ENCODE results near the gene SHQ1.

Gene SHQ1

GRCh38 chr3:72760225-72760624 is 88.0 kb downstream of the SHQ1 start:
- Histone ChIP-seq H3K4me3 (ENCODE audit: low read depth, low read length, poor library complexity, severe bottlenecking) (no peak overlapping the region), H4K20me1 (ENCODE audit: insufficient read depth, low read length) (no peaks in the 10 kb centered on the region), H3K4me1 (ENCODE audit: insufficient read depth, low read length, severe bottlenecking) (peaks cover 14% of the 10 kb centered on the region), H3K9ac (ENCODE audit: low read length) (no peak overlapping the region), H3K27ac (ENCODE audit: low read depth, low read length, poor library complexity, severe bottlenecking) (no peak overlapping the region), H3F3A (ENCODE audit: insufficient read depth, low read length) (no peaks in the 10 kb centered on the region), H3K9me3 (ENCODE audit: low read length) (no peaks in the 10 kb centered on the region), H3K27me3 (ENCODE audit: insufficient read depth, low read length) (no peaks in the 10 kb centered on the region), H3K79me2 (ENCODE audit: insufficient read depth, low read length) (no peaks in the 10 kb centered on the region), H3K36me3 (ENCODE audit: insufficient read depth, low read length) (no peaks in the 10 kb centered on the region), H3K9me2 (ENCODE audit: low read depth, low read length) (no peaks in the 10 kb centered on the region), H3K4me2 (ENCODE audit: low read length) (no peak overlapping the region), H2AFZ (ENCODE audit: low read length) (no peak overlapping the region)
- no peak for TF ChIP-seq EZH2 (IDR thresholded peaks at IDR 0.05; ENCODE audit: borderline replicate concordance, low read length)
- no peak for TF ChIP-seq CTCF (IDR thresholded peaks at IDR 0.05; ENCODE audit: low read length)

GRCh38 chr3:72756900-72757299 is 91.3 kb downstream of the SHQ1 start:
- H3K4me1 ChIP-seq (ENCODE audit: insufficient read depth, low read length, severe bottlenecking): peaks cover 14% of the 10 kb centered on the region
- no peaks in the 10 kb centered on the region for H4K20me1 ChIP-seq (ENCODE audit: insufficient read depth, low read length)
- no peak for TF ChIP-seq CTCF (IDR thresholded peaks at IDR 0.05; ENCODE audit: low read length)
- TF ChIP-seq EZH2 (IDR thresholded peaks at IDR 0.05; ENCODE audit: borderline replicate concordance, low read length): no peak
- H3K4me2 ChIP-seq (ENCODE audit: low read length): peak overlapping the region; percentile 18; the same call in 1 of the 2 replicates
- no peaks in the 10 kb centered on the region for H3K9me2 ChIP-seq (ENCODE audit: low read depth, low read length)
- H3K27me3 ChIP-seq (ENCODE audit: insufficient read depth, low read length): no peaks in the 10 kb centered on the region
- H3F3A ChIP-seq (ENCODE audit: insufficient read depth, low read length): no peaks in the 10 kb centered on the region
- H2AFZ ChIP-seq (ENCODE audit: low read length): no peak overlapping the region
- no peak overlapping the region for H3K9ac ChIP-seq (ENCODE audit: low read length)
- no peaks in the 10 kb centered on the region for H3K9me3 ChIP-seq (ENCODE audit: low read length)
- H3K4me3 ChIP-seq (ENCODE audit: low read depth, low read length, poor library complexity, severe bottlenecking): no peak overlapping the region
- H3K79me2 ChIP-seq (ENCODE audit: insufficient read depth, low read length): no peaks in the 10 kb centered on the region
- peak overlapping the region; percentile 3 for H3K27ac ChIP-seq (ENCODE audit: low read depth, low read length, poor library complexity, severe bottlenecking)
- no peaks in the 10 kb centered on the region; the same call in 1 of the 2 replicates for H3K36me3 ChIP-seq (ENCODE audit: insufficient read depth, low read length)

GRCh38 chr3:72754582-72754981 is 93.7 kb downstream of the SHQ1 start:
- H3K4me3 ChIP-seq (ENCODE audit: low read depth, low read length, poor library complexity, severe bottlenecking): no peak overlapping the region
- H3K36me3 ChIP-seq (ENCODE audit: insufficient read depth, low read length): peaks cover 2% of the 10 kb centered on the region; the same call in 1 of the 2 replicates
- H3K4me2 ChIP-seq (ENCODE audit: low read length): no peak overlapping the region
- no peaks in the 10 kb centered on the region for H3F3A ChIP-seq (ENCODE audit: insufficient read depth, low read length)
- H3K9ac ChIP-seq (ENCODE audit: low read length): no peak overlapping the region
- no peaks in the 10 kb centered on the region for H3K27me3 ChIP-seq (ENCODE audit: insufficient read depth, low read length)
- TF ChIP-seq EZH2 (IDR thresholded peaks at IDR 0.05; ENCODE audit: borderline replicate concordance, low read length) (no peak), CTCF (IDR thresholded peaks at IDR 0.05; ENCODE audit: low read length) (no peak)
- no peaks in the 10 kb centered on the region for H3K79me2 ChIP-seq (ENCODE audit: insufficient read depth, low read length)
- no peak overlapping the region for H2AFZ ChIP-seq (ENCODE audit: low read length)
- peaks cover 14% of the 10 kb centered on the region for H3K4me1 ChIP-seq (ENCODE audit: insufficient read depth, low read length, severe bottlenecking)
- H3K9me2 ChIP-seq (ENCODE audit: low read depth, low read length): no peaks in the 10 kb centered on the region
- no peaks in the 10 kb centered on the region for H3K9me3 ChIP-seq (ENCODE audit: low read length)
- no peak overlapping the region for H3K27ac ChIP-seq (ENCODE audit: low read depth, low read length, poor library complexity, severe bottlenecking)
- H4K20me1 ChIP-seq (ENCODE audit: insufficient read depth, low read length): no peaks in the 10 kb centered on the region
